K562 treated with DMSO at 1 percent for 12 hours (cell line): Measurements from ENCODE around the gene DNASE1. TPM values are rescaled to one million over a fixed set of nuclear protein-coding genes. Genes with fewer than 3 reads are reported as not detected.

Experiments used
- total RNA-seq: library from RNA; unstranded; fragments of 300-600 nt; gene quantifications from 2 replicates; pipeline ENCODE4 v1.2.3, GENCODE V29; 2022; ENCODE audit not compliant: insufficient read depth

Gene DNASE1, protein sequence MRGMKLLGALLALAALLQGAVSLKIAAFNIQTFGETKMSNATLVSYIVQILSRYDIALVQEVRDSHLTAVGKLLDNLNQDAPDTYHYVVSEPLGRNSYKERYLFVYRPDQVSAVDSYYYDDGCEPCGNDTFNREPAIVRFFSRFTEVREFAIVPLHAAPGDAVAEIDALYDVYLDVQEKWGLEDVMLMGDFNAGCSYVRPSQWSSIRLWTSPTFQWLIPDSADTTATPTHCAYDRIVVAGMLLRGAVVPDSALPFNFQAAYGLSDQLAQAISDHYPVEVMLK
- total RNA-seq: 7.3 and 37.4 TPM in 2 replicates

DNA sequence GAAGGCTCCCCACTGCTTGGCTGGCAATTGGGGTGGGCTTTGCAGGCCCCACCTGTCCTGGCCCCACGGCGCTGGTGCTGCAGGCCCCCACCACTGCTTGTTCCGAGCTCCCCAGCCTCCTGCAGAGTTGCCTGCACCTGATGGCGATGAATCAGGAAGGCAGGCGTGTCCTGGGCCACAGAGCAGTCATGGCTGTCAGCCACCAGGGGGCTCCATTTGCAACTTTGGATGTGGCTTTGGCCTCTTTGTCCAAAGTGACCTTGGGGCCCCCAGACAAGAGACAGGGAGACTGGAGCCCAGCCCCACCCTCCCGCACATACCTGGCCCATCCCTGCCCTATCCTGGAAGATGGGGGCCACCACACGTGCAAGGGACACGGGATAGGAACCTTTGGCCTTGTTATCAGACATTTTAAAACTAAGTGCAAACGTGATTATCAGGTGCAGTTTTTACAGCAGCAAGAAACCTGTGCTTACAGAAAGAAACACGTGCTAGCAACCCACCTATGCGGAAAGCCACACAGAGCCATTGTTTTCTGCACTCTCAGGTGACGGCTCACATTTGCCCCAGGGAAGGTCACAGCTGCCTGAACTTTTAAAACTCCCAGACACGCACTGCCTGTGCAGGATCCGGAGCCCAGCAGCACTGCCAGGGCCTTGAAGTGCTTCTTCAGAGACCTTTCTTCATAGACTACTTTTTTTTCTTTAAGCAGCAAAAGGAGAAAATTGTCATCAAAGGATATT, at the start of gene DNASE1:
Gene DNASE1 (plus strand): TSS at position 443 of the 743 bp plus-strand sequence. CDS start 683 bp downstream, outside the sequence.

DNA sequence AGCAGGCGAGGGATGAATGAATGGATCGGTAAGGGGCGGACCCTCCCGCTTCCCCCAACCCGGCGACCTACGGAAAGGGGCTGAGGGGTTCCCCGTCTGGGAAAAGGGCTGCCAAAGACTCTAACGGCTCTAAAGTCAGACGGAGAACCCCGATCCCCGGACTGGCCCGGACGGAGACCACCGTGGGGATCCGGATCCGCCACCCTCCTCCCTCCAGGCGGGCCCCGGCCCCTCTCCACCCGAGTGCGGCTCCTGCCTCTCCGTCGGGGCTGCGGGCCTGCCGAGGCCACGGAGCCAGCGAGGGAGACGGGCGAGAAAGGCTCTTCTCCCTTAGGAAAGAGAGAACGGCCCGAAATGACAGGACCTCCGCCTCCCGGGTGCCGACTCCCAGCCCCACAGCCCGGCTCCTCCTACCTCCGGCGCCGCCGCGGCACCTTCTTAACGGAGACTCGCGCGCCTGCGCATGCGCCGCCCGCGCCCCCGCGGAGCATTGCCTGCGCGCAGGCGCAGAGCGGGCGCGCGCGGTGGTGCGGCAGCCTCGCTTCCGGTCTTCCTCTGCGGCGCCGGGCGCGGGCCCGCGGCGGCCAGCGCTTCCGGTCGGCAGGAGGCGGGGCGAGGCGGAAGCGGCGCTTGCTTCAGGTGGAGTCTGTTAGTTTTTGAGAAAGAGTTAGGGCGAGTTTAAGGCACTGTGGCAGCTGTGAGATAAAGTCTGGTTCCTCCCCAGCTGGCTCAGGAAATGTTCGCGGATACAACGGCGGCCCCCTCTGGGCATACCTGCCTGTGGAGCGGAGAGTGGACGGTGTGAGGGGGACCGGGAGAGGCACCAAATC, 43.1 kb upstream of the DNASE1 start, which contains the start of gene SLX4:
Gene SLX4 (minus strand): TSS at position 461 of the 830 bp plus-strand sequence. CDS start 2,642 bp downstream, outside the sequence.

Other genes starting within 250 kb of the DNASE1 start
- gene ZNF597, start 211.2 kb upstream of the DNASE1 start, total RNA-seq: 0.47 TPM in 1 of 2 replicates, not detected in the other
- gene NAA60, start 211.0 kb upstream of the DNASE1 start, total RNA-seq: 36.0 and 48.2 TPM in 2 replicates
- gene C16orf90, start 159.2 kb upstream of the DNASE1 start, total RNA-seq: not detected in 2 replicates
- gene CLUAP1, start 153.7 kb upstream of the DNASE1 start, total RNA-seq: 2.1 and 5.0 TPM in 2 replicates
- gene NLRC3, start 77.3 kb upstream of the DNASE1 start, total RNA-seq: not detected in 2 replicates
- gene SLX4, start 43.1 kb upstream of the DNASE1 start, total RNA-seq: 1.6 and 7.7 TPM in 2 replicates
- 127 and 147 TPM in 2 replicates for gene TRAP1, start 62.8 kb downstream of the DNASE1 start, total RNA-seq
- gene CREBBP, start 226.0 kb downstream of the DNASE1 start, total RNA-seq: 2.6 and 19.9 TPM in 2 replicates